A673 (cell line): ENCODE results near the gene FBLN2.

Experiments used
- EZH2 ChIP-seq: fragments of 200-600 bp; sonication (generic); IDR thresholded peaks from 2 replicates; pipeline ENCODE4 v1.6.1; 2017; ENCODE audit warnings: borderline replicate concordance, low read depth, mild to moderate bottlenecking, mixed read lengths, antibody characterized with exemption, low read length; ENCODE audit not compliant: poor library complexity, severe bottlenecking
- TF ChIP-seq, protein P1 (sequence below): fragments of 300-800, 200-600 bp; sonication (generic); conservative IDR thresholded peaks from 2 replicates; pipeline ENCODE4 v1.5.1; 2017; ENCODE audit warnings: low read depth, mild to moderate bottlenecking, antibody characterized with exemption, low read length, moderate library complexity, mixed read lengths

DNA sequence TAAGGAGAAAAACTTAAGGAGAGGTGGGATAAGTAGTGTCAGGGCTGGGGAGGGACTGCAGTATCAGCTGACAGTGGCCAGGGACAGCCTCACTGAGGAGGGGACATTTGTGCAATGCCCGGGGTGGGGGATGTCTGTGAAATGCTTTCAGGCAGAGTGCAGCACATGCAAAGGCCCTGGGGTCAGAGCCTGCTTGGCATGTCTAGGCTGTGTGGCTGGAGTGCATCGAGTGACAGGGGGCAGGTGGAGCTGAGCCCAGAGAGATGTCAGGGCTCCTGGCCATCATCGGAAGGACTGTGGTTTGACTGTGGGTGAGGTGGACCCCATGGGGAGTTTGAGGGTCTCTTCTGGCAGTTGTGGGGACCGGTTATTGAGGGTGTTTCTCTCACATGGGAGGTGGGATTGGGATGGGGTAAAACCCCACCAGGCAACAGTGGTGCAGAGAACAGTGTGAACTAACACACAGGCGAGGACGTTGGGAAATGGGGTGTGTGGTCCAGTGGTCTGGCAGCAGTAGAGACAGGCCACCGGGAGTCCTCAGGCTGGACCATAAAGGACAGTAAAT lies 61.2 kb downstream of the FBLN2 start:
- TF ChIP-seq, protein P1, sequence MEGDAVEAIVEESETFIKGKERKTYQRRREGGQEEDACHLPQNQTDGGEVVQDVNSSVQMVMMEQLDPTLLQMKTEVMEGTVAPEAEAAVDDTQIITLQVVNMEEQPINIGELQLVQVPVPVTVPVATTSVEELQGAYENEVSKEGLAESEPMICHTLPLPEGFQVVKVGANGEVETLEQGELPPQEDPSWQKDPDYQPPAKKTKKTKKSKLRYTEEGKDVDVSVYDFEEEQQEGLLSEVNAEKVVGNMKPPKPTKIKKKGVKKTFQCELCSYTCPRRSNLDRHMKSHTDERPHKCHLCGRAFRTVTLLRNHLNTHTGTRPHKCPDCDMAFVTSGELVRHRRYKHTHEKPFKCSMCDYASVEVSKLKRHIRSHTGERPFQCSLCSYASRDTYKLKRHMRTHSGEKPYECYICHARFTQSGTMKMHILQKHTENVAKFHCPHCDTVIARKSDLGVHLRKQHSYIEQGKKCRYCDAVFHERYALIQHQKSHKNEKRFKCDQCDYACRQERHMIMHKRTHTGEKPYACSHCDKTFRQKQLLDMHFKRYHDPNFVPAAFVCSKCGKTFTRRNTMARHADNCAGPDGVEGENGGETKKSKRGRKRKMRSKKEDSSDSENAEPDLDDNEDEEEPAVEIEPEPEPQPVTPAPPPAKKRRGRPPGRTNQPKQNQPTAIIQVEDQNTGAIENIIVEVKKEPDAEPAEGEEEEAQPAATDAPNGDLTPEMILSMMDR: no peak
- TF ChIP-seq EZH2: no peak
